ENCODE data around the gene COG5.

COG5 gene

GRCh38 chr7:107244613-107245012, 319.1 kb downstream of the COG5 start:
- peaks cover 19% of the 10 kb centered on the region; the same call in 1 of the 2 replicates for H3K36me3 ChIP-seq (ENCODE audit: insufficient read depth, low read length)
- H3F3A ChIP-seq (ENCODE audit: low read depth): no peaks in the 10 kb centered on the region
- no peaks in the 10 kb centered on the region for H3K9me3 ChIP-seq (ENCODE audit: insufficient read depth, low read depth, low read length)
- no peaks in the 10 kb centered on the region for H3K4me1 ChIP-seq (ENCODE audit: insufficient read depth, low read length, poor library complexity, severe bottlenecking)
- no peak overlapping the region for H3K4me3 ChIP-seq (ENCODE audit: low read length, poor library complexity, severe bottlenecking)
- no peaks in the 10 kb centered on the region for H3K9me2 ChIP-seq (replicated peaks; ENCODE audit: low read depth, low read length)
- no peak overlapping the region for H3K4me2 ChIP-seq (ENCODE audit: low read depth, low read length, poor library complexity, severe bottlenecking)
- no peaks in the 10 kb centered on the region for H4K20me1 ChIP-seq (ENCODE audit: insufficient read depth, low read length, poor library complexity, severe bottlenecking)
- H3K79me2 ChIP-seq (ENCODE audit: insufficient read depth, low read length): no peaks in the 10 kb centered on the region
- TF ChIP-seq CTCF (conservative IDR thresholded peaks at IDR 0.05; ENCODE audit: low read length) (no peak), EZH2phosphoT487 (IDR thresholded peaks at IDR 0.05; ENCODE audit: borderline replicate concordance) (no peak)
- no peak overlapping the region for H2AFZ ChIP-seq (ENCODE audit: low read length)
- H3K27me3 ChIP-seq (ENCODE audit: insufficient read depth, low read length, poor library complexity, severe bottlenecking): no peaks in the 10 kb centered on the region
- no peak overlapping the region for H3K9ac ChIP-seq (ENCODE audit: low read depth, low read length, poor library complexity, severe bottlenecking)

- Histone ChIP-seq H3K9me2 (replicated peaks; ENCODE audit: low read depth, low read length) (no peaks in the 10 kb centered on the region), H2AFZ (ENCODE audit: low read length) (no peak overlapping the region), H3K4me2 (ENCODE audit: low read depth, low read length, poor library complexity, severe bottlenecking) (no peak overlapping the region), H3K4me1 (ENCODE audit: insufficient read depth, low read length, poor library complexity, severe bottlenecking) (no peaks in the 10 kb centered on the region), H3K9ac (ENCODE audit: low read depth, low read length, poor library complexity, severe bottlenecking) (no peak overlapping the region), H3K36me3 (ENCODE audit: insufficient read depth, low read length) (peaks cover 21% of the 10 kb centered on the region; the same call in 1 of the 2 replicates), H3K4me3 (ENCODE audit: low read length, poor library complexity, severe bottlenecking) (no peak overlapping the region), H3K9me3 (ENCODE audit: insufficient read depth, low read depth, low read length) (no peaks in the 10 kb centered on the region), H3F3A (ENCODE audit: low read depth) (no peaks in the 10 kb centered on the region), H3K27me3 (ENCODE audit: insufficient read depth, low read length, poor library complexity, severe bottlenecking) (no peaks in the 10 kb centered on the region), H3K79me2 (ENCODE audit: insufficient read depth, low read length) (no peaks in the 10 kb centered on the region), H4K20me1 (ENCODE audit: insufficient read depth, low read length, poor library complexity, severe bottlenecking) (no peaks in the 10 kb centered on the region)
- TF ChIP-seq CTCF (conservative IDR thresholded peaks at IDR 0.05; ENCODE audit: low read length) (no peak), EZH2phosphoT487 (IDR thresholded peaks at IDR 0.05; ENCODE audit: borderline replicate concordance) (no peak)
Observed at GRCh38 chr7:107242267-107242666, 321.5 kb downstream of the COG5 start.

GRCh38 chr7:107237451-107237850, 326.3 kb downstream of the COG5 start:
- TF ChIP-seq CTCF (conservative IDR thresholded peaks at IDR 0.05; ENCODE audit: low read length) (no peak), EZH2phosphoT487 (IDR thresholded peaks at IDR 0.05; ENCODE audit: borderline replicate concordance) (no peak)
- H3K27me3 ChIP-seq (ENCODE audit: insufficient read depth, low read length, poor library complexity, severe bottlenecking): no peaks in the 10 kb centered on the region
- H3F3A ChIP-seq (ENCODE audit: low read depth): no peaks in the 10 kb centered on the region
- H3K4me2 ChIP-seq (ENCODE audit: low read depth, low read length, poor library complexity, severe bottlenecking): no peak overlapping the region
- H3K9me3 ChIP-seq (ENCODE audit: insufficient read depth, low read depth, low read length): no peaks in the 10 kb centered on the region
- H3K9ac ChIP-seq (ENCODE audit: low read depth, low read length, poor library complexity, severe bottlenecking): no peak overlapping the region
- H3K36me3 ChIP-seq (ENCODE audit: insufficient read depth, low read length): peaks cover 7% of the 10 kb centered on the region; the same call in 1 of the 2 replicates
- H3K4me3 ChIP-seq (ENCODE audit: low read length, poor library complexity, severe bottlenecking): no peak overlapping the region
- no peaks in the 10 kb centered on the region for H3K4me1 ChIP-seq (ENCODE audit: insufficient read depth, low read length, poor library complexity, severe bottlenecking)
- no peak overlapping the region for H2AFZ ChIP-seq (ENCODE audit: low read length)
- no peaks in the 10 kb centered on the region for H3K9me2 ChIP-seq (replicated peaks; ENCODE audit: low read depth, low read length)
- no peaks in the 10 kb centered on the region for H3K79me2 ChIP-seq (ENCODE audit: insufficient read depth, low read length)
- no peaks in the 10 kb centered on the region for H4K20me1 ChIP-seq (ENCODE audit: insufficient read depth, low read length, poor library complexity, severe bottlenecking)

Data from Loucy (cell line).